Astrocyte (in vitro differentiated cells and primary cell): ENCODE results near the gene ARMC12.

Experiments used
- EZH2 ChIP-seq: IDR thresholded peaks from 2 replicates; pipeline ENCODE4 v1.6.1; 2012; ENCODE audit warnings: mild to moderate bottlenecking, low read length, inconsistent platforms; ENCODE audit not compliant: insufficient read depth
- TF ChIP-seq, protein P1 (sequence below): IDR thresholded peaks from 2 replicates; pipeline ENCODE4 v1.5.1; 2011; ENCODE audit warnings: low read depth, mild to moderate bottlenecking, inconsistent platforms, low read length, moderate library complexity; ENCODE audit not compliant: insufficient read depth

DNA sequence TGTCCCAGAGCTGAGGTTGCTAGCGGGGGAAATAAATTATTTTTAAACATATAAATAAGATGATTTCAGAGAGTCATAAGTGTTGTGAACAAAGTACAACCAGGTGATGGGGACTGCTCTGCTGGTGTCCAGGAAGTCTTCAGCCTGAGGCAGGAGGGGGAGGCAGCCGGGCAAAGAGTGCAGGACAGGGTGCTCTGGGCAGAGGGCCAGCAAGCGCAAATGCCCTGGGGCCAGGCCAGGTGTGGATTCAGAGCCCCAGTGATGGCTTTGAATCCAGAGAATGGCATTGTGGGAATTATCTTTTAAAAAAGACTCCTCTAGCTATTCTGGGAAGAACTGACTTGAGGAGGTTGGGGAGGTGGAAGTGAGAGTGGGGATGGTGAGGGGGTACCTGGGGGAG, 45.6 kb downstream of the ARMC12 start:
- TF ChIP-seq, protein P1, sequence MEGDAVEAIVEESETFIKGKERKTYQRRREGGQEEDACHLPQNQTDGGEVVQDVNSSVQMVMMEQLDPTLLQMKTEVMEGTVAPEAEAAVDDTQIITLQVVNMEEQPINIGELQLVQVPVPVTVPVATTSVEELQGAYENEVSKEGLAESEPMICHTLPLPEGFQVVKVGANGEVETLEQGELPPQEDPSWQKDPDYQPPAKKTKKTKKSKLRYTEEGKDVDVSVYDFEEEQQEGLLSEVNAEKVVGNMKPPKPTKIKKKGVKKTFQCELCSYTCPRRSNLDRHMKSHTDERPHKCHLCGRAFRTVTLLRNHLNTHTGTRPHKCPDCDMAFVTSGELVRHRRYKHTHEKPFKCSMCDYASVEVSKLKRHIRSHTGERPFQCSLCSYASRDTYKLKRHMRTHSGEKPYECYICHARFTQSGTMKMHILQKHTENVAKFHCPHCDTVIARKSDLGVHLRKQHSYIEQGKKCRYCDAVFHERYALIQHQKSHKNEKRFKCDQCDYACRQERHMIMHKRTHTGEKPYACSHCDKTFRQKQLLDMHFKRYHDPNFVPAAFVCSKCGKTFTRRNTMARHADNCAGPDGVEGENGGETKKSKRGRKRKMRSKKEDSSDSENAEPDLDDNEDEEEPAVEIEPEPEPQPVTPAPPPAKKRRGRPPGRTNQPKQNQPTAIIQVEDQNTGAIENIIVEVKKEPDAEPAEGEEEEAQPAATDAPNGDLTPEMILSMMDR: no peak
- no peak for TF ChIP-seq EZH2
